Activated T-cell treated with anti-CD3 and anti-CD28 coated beads for 24 hours (primary cell): ENCODE data around the gene ACTG1.

ENCODE experiments used
- DNase-seq: peaks from one replicate; pipeline ENCODE4 v3.0.0-alpha.2; 2020; ENCODE audit warnings: low read depth

The ACTG1 gene

DNA sequence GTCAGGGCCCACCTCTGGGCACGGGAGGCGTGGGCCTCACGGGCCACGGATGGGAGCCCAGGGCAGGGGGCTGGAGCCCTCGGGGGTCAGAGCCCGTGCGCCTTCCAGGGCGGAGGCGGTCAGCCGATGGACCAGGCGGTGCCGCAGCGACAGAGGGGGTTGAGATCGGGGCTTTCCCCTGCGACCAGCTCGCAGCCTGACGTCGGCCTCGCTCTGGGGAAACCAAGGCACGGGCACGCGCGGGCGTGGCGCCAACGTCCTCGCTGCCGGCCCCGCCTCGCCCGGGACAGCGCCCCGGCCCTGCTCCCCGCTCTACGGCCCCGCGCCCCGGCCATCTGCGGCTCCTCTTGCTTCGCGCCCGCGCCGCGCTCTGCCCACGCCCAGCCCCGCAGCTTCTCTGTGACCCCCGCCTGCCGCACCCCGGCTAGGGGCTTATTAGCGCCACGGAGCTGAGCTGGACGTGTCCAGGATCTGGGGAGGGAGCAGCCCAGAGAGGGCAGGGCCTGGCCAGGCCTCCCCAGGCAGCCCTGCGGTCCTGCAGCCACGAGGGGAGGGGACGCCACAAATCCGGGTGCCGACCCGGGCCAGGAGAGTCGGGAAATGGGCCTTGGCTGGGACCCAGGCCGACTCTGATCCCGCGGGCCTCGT lies 13.5 kb downstream of the ACTG1 start:
- no peak for DNase-seq

DNA sequence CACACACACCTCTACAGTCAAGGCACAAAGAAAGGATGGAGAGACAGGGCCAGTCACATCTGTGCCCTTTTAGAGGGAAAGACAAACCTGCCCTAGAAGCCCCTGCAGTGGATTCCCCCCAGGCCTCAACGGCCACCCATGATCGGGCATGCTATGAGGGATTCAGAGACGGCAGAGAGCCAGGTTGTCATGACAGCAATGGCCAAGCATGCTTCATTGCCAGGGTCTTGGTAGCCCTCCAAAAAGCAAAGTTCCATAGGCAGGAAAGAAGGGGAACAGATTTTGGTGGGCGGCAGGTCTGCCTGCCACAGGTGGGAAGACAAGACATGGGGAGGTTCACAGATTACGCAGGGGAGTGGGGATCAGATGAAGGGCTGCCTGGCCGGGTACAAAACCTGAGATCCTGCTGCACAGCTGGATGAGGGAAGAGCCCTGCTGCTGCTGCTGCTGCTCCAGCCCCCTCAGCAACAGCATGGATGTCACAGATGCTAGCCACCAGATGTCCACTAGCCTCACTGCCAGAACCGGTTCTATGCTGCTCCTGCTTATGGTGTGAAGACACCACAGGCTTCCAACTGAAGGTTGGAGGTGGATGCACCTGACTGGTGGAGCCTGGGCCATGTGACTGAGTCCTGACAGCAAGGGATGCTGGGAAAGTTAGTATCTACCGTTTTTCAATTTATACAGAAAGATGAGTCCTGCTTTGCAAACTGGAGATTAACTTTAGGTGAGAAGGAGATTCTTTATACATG lies 17.8 kb downstream of the ACTG1 start:
- no peak for DNase-seq

DNA sequence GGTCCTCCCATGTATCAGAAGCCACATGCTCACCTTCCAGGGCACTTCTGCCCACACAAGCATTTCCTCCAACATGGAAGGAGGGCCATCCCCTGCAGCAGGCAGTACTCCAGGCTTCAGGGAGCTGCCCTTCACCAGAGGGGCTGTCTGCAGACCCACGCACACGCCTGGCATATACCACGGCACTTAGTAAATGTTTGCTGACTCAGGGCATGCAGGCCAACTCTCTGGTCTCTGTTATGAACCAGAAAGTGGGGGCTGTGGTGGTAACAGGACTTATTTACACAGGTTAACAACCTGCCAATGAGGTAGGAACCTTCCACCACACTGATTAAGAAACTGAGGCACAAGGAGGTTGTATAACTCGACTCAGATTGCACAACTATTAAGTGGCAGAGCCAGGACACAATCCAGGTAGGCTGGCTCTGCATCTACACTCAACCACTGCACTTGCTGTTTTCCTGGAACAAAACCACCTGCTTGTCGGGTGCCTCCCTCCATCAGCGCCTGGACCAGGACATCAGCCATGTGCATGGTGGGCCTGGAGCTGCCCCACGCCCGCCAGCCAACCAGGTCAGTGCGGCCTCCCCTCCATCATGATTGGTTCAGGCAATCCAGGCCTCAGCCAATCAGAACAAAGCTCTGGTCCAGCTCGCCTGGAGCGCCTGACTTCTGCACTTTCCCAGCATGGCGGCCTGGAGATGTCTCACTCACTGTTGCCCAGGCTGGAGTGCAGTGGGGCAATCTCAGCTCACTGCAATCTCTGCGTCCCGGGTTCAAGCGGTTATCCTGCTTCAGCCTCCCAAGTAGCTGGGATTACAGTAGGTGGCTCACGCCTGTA lies 19.2 kb downstream of the ACTG1 start:
- no peak for DNase-seq

DNA sequence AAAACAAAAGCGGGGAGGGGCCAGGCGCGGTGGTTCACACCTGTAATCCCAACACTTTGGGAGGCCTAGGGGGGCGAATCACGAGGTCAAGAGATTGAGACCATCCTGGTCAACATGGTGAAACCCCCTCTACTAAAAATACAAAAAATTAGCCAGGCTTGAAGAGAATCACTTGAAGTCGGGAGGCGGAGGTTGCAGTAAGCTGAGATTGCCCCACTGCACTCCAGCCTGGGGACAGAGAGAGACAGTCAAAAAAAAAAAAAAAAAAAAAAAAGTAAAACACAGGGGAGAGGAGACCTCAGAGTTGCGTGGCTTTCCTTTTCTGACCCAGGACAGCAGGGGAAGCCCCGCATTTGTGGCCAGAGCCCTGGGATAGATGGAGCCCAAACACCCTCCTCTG lies 19.9 kb downstream of the ACTG1 start:
- DNase-seq = no peak

DNA sequence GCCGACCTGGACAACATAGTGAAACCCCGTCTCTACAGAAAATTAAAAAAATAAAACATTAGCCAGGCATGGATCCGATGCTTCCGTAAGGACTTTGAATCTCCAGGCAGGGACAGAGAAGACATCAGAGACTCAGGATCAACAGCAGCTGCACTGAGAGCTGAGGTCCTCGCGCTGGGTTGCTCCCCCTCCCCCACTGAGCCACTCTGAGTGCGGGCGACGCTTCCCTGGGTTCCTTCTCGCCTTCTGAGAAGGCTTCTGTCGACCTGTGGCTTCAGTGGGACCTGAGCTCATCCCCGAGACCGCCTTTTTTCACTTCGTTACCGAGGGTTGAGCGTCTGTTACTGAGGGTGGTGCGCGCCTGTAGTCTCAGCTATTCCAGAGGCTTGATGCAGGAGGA lies 20.4 kb downstream of the ACTG1 start:
- no peak for DNase-seq

DNA sequence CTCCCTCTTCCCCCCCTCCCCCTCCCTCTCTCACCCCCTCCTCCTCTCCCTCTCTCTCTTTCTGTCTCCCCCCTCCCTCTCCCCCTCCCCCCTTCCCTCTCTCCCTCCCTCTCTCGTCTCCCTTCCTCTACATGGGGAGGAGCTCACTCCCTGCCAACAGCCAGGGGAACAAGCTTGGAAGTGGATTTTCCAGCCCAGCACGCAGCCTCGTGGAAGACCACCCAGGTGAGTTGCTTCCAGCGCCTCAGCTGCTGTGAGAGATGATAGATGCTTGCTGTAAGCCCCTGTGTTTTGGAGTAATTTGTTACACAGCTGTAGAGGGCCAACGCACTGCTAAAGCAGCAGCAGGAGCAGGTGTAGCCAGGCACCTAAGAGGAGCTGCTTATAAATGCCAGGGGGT lies 20.8 kb downstream of the ACTG1 start:
- no peak for DNase-seq

DNA sequence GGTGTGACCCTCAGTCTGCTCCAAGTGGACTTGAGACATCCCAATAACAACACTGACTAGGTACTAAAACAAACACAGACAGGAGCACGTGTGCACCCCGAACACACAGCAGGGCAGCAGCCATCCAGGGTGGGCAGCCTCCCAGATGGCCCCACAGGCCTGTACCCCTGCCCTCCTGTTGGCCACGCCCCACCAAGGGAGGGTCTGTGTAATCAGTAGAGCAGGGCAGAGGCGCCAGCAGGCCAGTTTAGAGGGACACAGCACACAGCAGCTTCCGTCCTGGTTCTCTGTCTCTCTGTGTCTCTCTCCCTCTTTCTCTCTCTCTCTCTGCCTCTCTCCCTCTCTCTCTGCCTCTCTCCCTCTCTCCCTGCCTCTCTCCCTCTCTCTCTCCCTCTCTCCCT lies 21.4 kb downstream of the ACTG1 start:
- no peak for DNase-seq

DNA sequence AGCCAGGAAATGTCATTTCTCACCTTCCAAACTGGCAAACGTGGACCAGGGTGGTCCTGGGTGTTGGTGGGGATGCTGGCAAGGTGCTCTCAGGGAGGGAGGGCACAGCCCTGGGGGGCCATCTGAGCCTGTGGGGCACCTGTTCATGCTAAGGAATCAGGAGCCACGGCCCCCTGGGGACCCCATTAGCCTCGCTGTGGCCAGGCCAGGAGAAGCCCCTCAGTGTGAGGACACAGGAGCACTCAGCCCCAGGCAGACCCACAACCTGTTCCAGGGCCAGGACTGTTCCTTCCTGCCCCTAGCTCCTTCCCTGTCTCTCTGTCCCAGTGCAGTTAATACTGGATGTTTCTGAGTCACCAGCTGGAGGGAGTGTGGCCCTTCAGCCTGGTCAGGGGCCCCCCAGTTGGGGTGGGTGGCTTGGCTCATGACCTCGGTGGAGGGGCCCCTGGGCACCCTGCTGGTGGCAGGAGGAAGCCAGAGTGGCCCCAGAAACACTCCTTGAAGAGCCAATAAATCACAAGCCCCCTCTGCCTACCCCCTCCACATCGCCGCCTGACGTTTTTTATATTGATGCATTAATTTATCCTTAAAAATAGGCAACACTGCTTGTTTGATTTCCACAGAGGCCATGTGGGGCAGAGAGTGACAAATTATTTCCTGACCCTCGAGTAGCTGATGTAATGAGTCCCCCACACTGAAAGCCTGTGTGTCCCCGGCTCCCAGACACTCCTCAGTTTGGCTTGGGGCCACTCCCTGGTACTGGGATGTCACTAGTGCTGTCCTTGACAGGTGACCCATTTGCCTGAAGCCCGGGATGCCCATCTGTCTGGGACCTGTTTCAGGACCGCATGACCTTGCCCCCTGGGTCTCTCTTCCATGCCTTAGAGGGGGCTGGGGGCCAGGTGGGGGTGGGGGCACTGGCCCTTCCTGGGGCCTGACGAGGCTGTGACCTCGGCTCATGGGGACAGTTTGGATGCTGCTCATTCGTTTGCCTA lies 22.3 kb downstream of the ACTG1 start:
- no peak for DNase-seq

DNA sequence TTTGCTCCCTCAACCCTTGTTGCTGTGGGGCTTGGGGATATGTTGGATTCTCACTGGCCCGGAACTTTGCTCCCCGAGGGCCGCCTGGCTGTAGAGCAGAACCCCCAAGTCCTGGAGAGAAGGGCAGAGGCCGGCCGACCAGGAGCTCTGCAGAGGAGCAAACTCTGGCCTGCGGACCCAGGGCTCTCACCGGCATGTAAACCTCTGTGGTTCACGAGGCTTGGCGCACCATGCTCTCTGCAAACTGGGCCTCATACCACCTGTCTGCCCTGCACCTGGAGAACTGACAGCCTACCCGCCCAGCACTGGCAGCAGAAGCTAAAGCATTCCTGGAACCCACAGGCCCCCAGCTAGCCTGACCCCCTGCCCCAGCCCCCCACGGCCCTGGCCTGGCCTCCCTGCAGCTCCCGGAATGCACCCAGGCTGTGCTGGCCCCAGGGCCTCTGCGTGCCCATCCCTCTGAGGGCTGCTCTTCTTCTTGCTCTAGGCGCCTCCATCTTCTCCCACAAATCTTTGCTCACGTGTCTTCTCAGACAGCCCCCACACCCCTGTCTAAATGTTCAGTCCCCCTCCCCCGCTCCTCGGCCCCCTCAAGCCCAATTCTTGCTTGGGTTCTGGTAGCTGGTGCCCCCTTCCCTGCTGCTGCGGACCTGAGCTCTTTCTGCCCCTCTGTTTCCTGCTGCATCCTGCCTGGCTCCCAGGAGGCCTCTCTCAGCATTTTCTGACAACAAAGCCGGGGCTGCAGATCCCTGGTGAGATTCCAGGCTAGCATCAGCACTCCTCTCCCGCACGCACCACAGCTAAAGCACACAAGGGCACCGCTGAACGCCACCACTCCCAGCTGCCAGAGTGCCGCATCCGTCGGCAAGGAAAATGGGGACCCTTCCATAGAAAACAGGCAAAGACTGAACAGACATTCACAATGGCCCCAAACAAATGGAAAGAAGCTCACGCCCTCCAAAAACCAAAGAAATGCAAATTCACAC lies 23.3 kb downstream of the ACTG1 start:
- no peak for DNase-seq

DNA sequence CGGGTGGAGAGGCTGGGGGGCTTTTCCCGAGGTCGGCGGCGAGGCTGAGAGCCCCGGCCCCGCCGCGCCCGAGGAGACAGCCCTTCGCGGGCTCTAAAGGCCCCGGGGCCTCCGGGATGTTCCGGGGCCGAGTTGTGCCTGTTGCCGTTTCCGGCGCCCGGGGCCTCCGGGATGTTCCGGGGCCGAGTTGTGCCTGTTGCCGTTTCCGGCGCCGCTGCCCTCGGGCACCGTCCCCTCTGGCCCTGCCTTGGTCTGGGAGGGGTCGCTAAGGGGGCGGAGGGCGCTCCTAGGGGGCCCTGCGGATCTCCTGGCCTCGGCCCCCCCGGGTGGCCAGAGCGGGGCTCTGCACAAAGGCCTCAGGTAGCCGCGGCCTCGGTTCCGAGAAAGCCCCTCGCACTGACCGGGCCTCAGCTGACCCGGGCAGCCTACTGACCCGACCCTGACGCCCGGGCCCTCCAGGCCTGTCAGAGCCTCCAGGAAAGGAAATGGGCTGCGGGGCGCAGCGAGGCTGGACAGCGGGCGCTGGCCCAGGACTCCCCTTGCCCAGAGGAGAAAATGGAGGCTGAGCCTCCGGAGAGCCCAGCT lies 24.2 kb downstream of the ACTG1 start:
- no peak for DNase-seq

DNA sequence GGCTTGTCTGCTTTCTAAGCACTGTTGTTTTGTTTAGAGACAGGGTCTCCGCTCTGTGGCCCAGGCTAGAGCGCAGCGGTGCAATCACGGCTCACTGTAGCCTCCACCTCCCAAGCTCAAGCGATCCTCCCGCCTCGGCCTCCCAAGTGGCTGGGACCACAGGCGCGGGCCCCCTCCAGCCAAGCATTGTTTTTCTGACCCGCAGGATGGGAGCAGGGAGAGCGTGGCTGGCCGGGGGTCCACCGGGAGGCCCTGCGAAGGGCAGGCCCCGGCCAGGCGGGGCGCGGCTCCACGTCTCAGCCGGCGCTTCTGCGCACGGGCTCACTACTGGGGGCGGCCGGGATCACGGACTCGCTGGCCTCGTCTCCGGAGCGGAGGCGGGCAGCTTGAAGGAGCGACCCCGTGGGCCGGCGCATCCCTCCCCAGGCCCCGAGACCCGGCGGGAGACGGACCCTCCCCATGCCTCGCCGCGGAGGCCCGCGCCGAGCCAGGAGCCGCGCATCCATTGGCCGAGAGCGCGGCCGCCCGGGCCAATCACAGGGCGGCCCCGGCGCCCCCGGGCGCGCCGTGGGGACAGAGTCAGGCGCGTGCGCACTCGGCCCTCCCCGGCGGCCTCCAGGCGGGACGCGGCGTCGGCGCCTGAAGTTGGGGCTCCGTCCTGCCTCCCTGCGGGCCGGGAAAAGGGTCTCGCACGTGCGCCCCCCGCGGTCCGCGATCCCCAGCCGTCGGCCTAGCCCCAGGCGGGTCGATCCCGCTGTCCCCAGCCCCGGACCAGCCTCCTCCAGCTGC lies 24.9 kb downstream of the ACTG1 start:
- DNase-seq = peak; percentile 78

DNA sequence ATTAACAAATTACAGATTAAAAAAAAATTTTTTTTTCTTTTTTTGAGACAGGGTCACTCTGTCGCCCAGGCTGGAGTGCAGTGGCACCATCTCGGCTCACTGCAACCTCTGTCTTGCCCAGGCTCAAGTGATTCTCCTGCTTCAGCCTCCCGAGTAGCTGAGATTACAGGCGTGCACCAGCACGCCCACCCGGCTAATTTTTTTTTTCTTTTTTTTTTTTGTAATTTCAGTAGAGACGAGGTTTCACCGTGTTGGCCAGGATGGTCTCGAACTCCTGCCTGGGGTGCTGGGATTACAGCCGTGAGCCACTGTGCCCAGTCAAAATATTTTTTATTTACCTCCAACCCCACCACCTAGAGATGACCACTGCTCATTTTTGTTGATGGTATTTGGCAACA lies 25.5 kb downstream of the ACTG1 start:
- DNase-seq = no peak

DNA sequence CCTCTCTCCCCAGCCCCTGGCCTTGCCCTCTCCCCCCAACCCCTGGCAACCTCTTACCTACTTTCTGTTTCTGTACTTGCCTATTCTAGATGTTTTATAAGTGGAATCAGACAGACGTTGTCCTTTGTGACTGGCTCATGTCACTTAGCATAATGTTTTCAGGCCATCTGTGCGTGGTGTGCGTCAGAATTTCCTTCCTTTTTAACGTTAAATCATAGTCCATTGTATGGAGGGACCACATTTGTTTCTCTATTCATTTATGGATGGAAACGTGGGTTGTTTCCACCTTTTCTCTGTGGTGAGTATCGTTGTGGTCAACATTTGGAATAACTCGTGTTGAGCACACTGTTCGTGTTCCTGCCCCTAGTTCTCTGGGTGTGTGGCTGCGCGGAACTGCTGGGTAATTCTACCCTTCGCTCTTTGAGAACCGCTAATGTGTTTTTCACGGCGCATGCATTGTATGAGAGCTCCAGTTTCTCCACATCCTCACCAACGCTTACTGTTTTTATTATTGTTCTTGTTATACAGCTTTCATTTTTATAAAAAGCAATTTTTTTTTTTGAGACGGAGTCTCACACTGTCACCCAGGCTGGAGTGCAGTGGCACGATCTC lies 26.3 kb downstream of the ACTG1 start:
- no peak for DNase-seq

DNA sequence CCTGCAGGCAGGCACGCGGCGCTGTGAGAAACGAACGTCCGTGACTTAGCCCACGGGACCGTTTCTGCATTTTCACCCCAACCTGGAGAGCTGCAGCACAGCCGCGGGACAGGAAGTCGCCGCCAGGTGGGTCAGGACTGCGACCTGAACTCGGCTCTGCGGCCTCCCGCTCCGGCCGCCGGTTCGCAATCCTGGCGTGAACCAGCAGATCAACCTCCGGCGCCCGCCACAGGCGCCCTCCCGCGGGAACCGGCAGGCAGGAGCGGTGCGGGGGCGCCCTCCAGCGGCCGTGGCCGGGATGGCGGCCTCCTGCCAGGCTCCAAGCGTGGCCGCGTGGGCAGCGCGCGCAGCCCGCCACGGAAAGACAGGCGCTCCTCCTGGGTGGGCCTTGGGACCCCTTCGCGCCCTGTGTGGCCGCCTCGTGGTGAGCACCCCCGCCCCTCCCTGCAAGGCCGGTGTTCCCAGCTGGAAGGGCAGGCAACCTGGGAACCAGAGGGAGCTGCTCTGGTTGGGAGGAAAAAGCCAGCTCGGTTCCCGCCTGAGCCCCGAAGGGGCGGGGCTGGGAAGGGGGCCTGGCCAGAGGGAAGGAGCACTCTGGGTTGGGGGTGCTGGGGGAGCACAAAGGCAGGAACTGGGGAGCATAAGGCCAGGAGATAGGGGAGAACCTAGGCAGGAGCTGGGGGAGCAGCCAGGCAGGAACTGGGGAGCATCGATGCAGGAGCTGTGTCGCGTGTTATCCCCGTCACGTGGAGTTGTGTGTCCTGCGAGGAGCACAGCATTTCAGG lies 28.2 kb downstream of the ACTG1 start:
- peak; percentile 84 for DNase-seq

DNA sequence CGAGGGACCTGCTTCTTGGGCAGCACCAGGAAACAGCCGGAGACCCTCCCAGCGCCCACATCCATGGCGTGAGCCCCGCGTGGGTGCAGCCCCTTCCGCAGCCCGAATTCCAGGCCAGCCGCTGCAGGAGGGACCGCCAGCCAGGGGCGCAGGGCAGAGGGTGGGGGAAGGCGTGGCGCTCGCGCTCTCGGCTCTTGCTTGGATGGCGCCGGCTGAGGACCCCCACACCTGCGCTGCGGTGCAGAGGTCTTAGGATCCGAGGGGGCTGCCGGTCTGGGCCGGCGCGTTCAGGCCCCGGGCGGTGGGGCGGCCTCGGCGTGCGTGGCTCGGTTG lies 28.8 kb downstream of the ACTG1 start:
- DNase-seq = no peak

DNA sequence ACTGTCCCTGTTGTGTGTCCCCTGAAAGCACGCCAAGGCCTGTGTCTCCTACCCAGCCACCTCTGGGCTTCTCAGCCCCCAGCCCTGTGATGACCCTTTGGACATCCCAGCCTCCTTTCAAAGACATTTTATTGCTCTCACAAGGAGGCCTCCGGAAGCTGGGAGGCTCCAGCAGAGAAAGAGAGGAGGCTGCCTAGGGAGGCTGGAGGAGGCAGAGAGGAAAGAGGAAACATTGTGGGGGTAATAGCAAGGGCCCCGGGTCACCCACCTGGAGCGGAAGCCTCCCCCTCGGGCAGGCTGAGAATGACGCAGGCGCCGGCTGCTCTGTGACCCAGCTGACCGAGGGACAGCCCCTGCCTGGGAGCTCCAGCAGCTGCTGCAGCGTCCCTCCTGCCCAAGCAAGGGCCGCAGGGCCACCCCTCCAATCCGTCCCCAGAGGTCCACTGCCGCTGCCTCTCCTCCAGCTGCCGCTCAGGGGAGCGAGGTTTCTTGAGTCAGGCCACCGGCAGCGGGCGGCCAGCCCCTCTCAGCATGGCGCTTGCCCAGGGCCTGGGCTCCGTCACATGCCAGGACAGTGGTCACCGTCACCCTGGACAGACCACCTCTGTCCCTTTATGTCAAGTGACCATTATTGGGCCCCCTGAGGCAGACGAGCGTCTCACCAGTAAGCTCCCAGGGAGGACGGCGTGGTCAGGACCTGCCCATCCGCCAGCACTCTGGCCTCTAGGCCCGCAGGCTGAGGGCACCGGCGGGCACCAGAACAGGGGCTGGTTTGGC lies 29.3 kb downstream of the ACTG1 start:
- no peak for DNase-seq

DNA sequence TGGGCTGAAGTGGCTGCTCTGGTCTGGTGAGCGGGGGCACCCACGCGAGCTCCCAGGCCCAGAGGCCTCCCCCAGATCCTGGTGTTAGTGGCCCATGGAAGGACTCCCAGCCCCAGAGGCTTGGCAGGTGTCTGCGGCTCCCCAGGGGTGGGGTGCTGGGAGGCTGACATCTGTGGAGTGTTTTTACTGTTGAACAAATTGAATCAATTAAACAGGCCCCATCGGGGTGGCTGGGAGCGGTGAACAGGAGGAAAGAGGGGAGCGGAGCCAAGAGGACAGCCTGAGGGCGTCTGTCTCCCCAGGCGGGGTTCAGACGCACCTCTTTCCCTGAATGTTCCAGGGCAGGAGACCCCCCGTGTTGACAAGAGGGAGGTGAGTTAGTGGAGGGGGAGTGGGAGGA lies 29.9 kb downstream of the ACTG1 start:
- no peak for DNase-seq
